ENCODE data around the gene EVX1. TPM values are rescaled to one million over a fixed set of nuclear protein-coding genes. Genes with fewer than 3 reads are reported as not detected.

Gene EVX1
- total and polyA plus RNA-seq, 5 experiments from 2014 or later: not detected

- H3K27me3 Mint-ChIP-seq: peaks cover 45 to 93% (median 72%) of the 10 kb centered on the region in 5 donors
- H3K27ac Mint-ChIP-seq: peak overlapping the region in 1 of 10 donors; percentile 81
- H3K9me3 Mint-ChIP-seq: no peaks in the 10 kb centered on the region
- DNase-seq (no peak), ATAC-seq (no peak)
- no peaks in the 10 kb centered on the region for H3K36me3 Mint-ChIP-seq
- peak overlapping the region in 5 of 10 donors; percentile 7 to 46 (median 30) for H3K4me3 Mint-ChIP-seq
- H3K4me1 Mint-ChIP-seq: peaks cover 2 to 9% (median 8%) of the 10 kb centered on the region in 4 donors
- POLR2A ChIA-PET: no interaction called here
These were observed 21.3 kb upstream of the EVX1 start for GRCh38 chr7:27221201-27221797.

GRCh38 chr7:27223941-27224575 is 18.5 kb upstream of the EVX1 start:
- Mint-ChIP-seq H3K4me1 (peaks cover 2 to 9% (median 8%) of the 10 kb centered on the region in 4 donors), H3K27ac (no peak overlapping the region), H3K4me3 (no peak overlapping the region), H3K9me3 (no peaks in the 10 kb centered on the region), H3K27me3 (peaks cover 44 to 87% (median 64%) of the 10 kb centered on the region in 5 donors), H3K36me3 (no peaks in the 10 kb centered on the region)
- no peak for ATAC-seq
- POLR2A ChIA-PET: no interaction called here
- no peak for DNase-seq

- DNase-seq (peak in 1 of 10 donors; percentile 11), ATAC-seq (no peak)
- Mint-ChIP-seq H3K27ac (peak overlapping the region in 1 of 10 donors; percentile 41), H3K27me3 (peaks cover 38 to 87% (median 57%) of the 10 kb centered on the region in 5 donors), H3K4me3 (no peak overlapping the region), H3K9me3 (no peaks in the 10 kb centered on the region), H3K4me1 (peaks cover 0 to 5% (median under 1%) of the 10 kb centered on the region in 4 donors), H3K36me3 (no peaks in the 10 kb centered on the region)
- POLR2A ChIA-PET: no interaction called here
These were observed 17.3 kb upstream of the EVX1 start for GRCh38 chr7:27224983-27225934.

GRCh38 chr7:27229448-27229847 is 13.2 kb upstream of the EVX1 start:
- POLR2A ChIA-PET: no interaction called here
- no peak overlapping the region for H3K27ac Mint-ChIP-seq
- ATAC-seq (no peak), DNase-seq (no peak)
- no peaks in the 10 kb centered on the region for H3K9me3 Mint-ChIP-seq
- no peak overlapping the region for H3K4me3 Mint-ChIP-seq
- H3K4me1 Mint-ChIP-seq: peaks cover 0 to 2% (median 0%) of the 10 kb centered on the region in 4 donors
- no peaks in the 10 kb centered on the region for H3K36me3 Mint-ChIP-seq
- H3K27me3 Mint-ChIP-seq: peaks cover 28 to 73% (median 45%) of the 10 kb centered on the region in 5 donors

- DNase-seq: no peak
- no peaks in the 10 kb centered on the region for H3K9me3 Mint-ChIP-seq
- H3K27me3 Mint-ChIP-seq: peaks cover 42 to 75% (median 62%) of the 10 kb centered on the region in 5 donors
- no peaks in the 10 kb centered on the region for H3K36me3 Mint-ChIP-seq
- peak in 1 of 2 donors; percentile 35 for ATAC-seq
- H3K4me1 Mint-ChIP-seq: peaks cover 6 to 19% (median 14%) of the 10 kb centered on the region in 4 donors
- H3K4me3 Mint-ChIP-seq: peak overlapping the region in 7 of 10 donors; percentile 7 to 55 (median 41)
- peak overlapping the region in 1 of 10 donors; percentile 24 for H3K27ac Mint-ChIP-seq
- POLR2A ChIA-PET: no interaction called here
These were observed 7.0 kb upstream of the EVX1 start for GRCh38 chr7:27235387-27236311.

- Mint-ChIP-seq H3K4me1 (peaks cover 12 to 34% (median 23%) of the 10 kb centered on the region in 4 donors), H3K36me3 (peaks cover 0 to 2% (median 0%) of the 10 kb centered on the region in 3 donors), H3K9me3 (no peaks in the 10 kb centered on the region), H3K27ac (no peak overlapping the region), H3K27me3 (peaks cover 45 to 92% (median 74%) of the 10 kb centered on the region in 5 donors), H3K4me3 (peak overlapping the region in 6 of 10 donors; percentile 0 to 39 (median 13))
- ATAC-seq (no peak), DNase-seq (no peak)
- POLR2A ChIA-PET: interaction anchor here (0.6 kb wide), 1 partner anchor 364 kb away, joined by 3 read pairs; no protein-coding TSS in a partner anchor
These were observed 4.8 kb upstream of the EVX1 start for GRCh38 chr7:27237735-27238334.

GRCh38 chr7:27238979-27239386 is 3.6 kb upstream of the EVX1 start:
- Mint-ChIP-seq H3K9me3 (no peaks in the 10 kb centered on the region), H3K27me3 (peaks cover 39 to 91% (median 70%) of the 10 kb centered on the region in 5 donors), H3K27ac (no peak overlapping the region), H3K36me3 (peaks cover 0 to 2% (median 0%) of the 10 kb centered on the region in 3 donors), H3K4me3 (peak overlapping the region in 9 of 10 donors; percentile 4 to 63 (median 44)), H3K4me1 (peaks cover 15 to 40% (median 28%) of the 10 kb centered on the region in 4 donors)
- DNase-seq (no peak), ATAC-seq (no peak)
- POLR2A ChIA-PET: no interaction called here

- DNase-seq (no peak), ATAC-seq (no peak)
- peaks cover 38 to 91% (median 69%) of the 10 kb centered on the region in 5 donors for H3K27me3 Mint-ChIP-seq
- POLR2A ChIA-PET: no interaction called here
- peak overlapping the region in 8 of 10 donors; percentile 4 to 59 (median 36) for H3K4me3 Mint-ChIP-seq
- H3K4me1 Mint-ChIP-seq: peaks cover 15 to 43% (median 31%) of the 10 kb centered on the region in 4 donors
- H3K27ac Mint-ChIP-seq: no peak overlapping the region
- no peaks in the 10 kb centered on the region for H3K9me3 Mint-ChIP-seq
- H3K36me3 Mint-ChIP-seq: peaks cover 0 to 2% (median 0%) of the 10 kb centered on the region in 3 donors
These were observed 3.1 kb upstream of the EVX1 start for GRCh38 chr7:27239387-27240014.

- ATAC-seq: no peak
- Mint-ChIP-seq H3K9me3 (no peaks in the 10 kb centered on the region), H3K27ac (peak overlapping the region in 1 of 10 donors; percentile 2), H3K27me3 (peaks cover 36 to 91% (median 72%) of the 10 kb centered on the region in 5 donors), H3K4me3 (peak overlapping the region in 9 of 10 donors; percentile 5 to 54 (median 36)), H3K36me3 (peaks cover 0 to 2% (median 0%) of the 10 kb centered on the region in 3 donors), H3K4me1 (peaks cover 15 to 47% (median 38%) of the 10 kb centered on the region in 4 donors)
- DNase-seq: no peak
- POLR2A ChIA-PET: no interaction called here
These were observed 2.4 kb upstream of the EVX1 start for GRCh38 chr7:27240015-27240731.

- DNase-seq (no peak), ATAC-seq (no peak)
- H3K4me3 Mint-ChIP-seq: peak overlapping the region in 4 of 10 donors; percentile 2 to 36 (median 24)
- H3K27me3 Mint-ChIP-seq: peaks cover 35 to 85% (median 68%) of the 10 kb centered on the region in 5 donors
- no peaks in the 10 kb centered on the region for H3K9me3 Mint-ChIP-seq
- POLR2A ChIA-PET: no interaction called here
- peak overlapping the region in 1 of 10 donors; percentile 2 for H3K27ac Mint-ChIP-seq
- H3K36me3 Mint-ChIP-seq: peaks cover 0 to 2% (median 0%) of the 10 kb centered on the region in 3 donors
- H3K4me1 Mint-ChIP-seq: peaks cover 14 to 44% (median 38%) of the 10 kb centered on the region in 4 donors
These were observed 1.2 kb upstream of the EVX1 start for GRCh38 chr7:27241189-27242056.

Data from naive thymus-derived CD8-positive, alpha-beta T cell (primary cell).